Sigmoid colon (tissue), 7 donors: ENCODE data around the gene CORO1C. TPM values are rescaled to one million over a fixed set of nuclear protein-coding genes. Genes with fewer than 3 reads are reported as not detected.
A peak's percentile ranks its signal among the peaks of the same experiment; 100 is the strongest.

ENCODE experiments used
- DNase-seq: peaks from one replicate; pipeline ENCODE4 v3.0.0-alpha.2; 2019
- H3K27ac ChIP-seq, 4 donors: fragments of 200-600 bp; sonication (generic); one replicate each; pipeline ENCODE4 v1.5.1; 2016 to 2019; ENCODE audit warnings: mild to moderate bottlenecking in 1 of 4
- H3K27me3 ChIP-seq, 3 donors: fragments of 200-600 bp; sonication (generic); one replicate each; pipeline ENCODE4 v1.5.1; 2019; ENCODE audit warnings: mild to moderate bottlenecking in 1 of 3
- H3K36me3 ChIP-seq, 4 donors: fragments of 200-600 bp; sonication (generic); one replicate each; pipeline ENCODE4 v1.5.1; 2016 to 2019
- H3K4me1 ChIP-seq, 4 donors: fragments of 200-600 bp; sonication (generic); one replicate each; pipeline ENCODE4 v1.5.1; 2017 to 2019
- H3K4me3 ChIP-seq, 4 donors: fragments of 200-600 bp; sonication (generic); one replicate each; pipeline ENCODE4 v1.5.1; 2017 to 2019; ENCODE audit warnings: mild to moderate bottlenecking in 2 of 4, moderate library complexity in 1 of 4
- H3K9me3 ChIP-seq, 4 donors: fragments of 200-600 bp in 3 of 4; sonication (generic) in 3 of 4; one replicate each; pipeline versions ENCODE4 v1.5.1 to v1.6.1; 2013 to 2019
- CTCF ChIP-seq, 4 experiments: fragments of 450-650 bp in 3 of 4; fragments of 200-600 bp in 1 of 4; IDR thresholded peaks; one replicate each; pipeline ENCODE4 v1.5.1; 2016 to 2019; ENCODE audit warnings: antibody characterized with exemption in 4 of 4, mild to moderate bottlenecking in 3 of 4, moderate library complexity in 2 of 4
- EP300 ChIP-seq, 4 donors: sonication (generic); formaldehyde crosslinking; IDR thresholded peaks; one replicate each; pipeline ENCODE4 v1.6.1; 2017; ENCODE audit warnings: antibody characterized with exemption in 4 of 4
- POLR2A ChIP-seq, 2 donors: fragments of 450-650 bp; IDR thresholded peaks; one replicate each; pipeline ENCODE4 v1.6.1; 2016; ENCODE audit warnings: antibody characterized with exemption in 2 of 2, mild to moderate bottlenecking in 2 of 2, moderate library complexity in 2 of 2
- POLR2AphosphoS5 ChIP-seq, 4 donors: sonication (generic); formaldehyde crosslinking; IDR thresholded peaks; one replicate each; pipeline ENCODE4 v1.6.1; 2017; ENCODE audit warnings: antibody characterized with exemption in 4 of 4
- WGBS, 2 donors: extraction: QIAGEN DNeasy Blood & Tissue Kit; methylation state at CpG; one replicate each; pipeline ENCODE4 v1.1.7; 2013; 5-methylcytosine and 5-hydroxymethylcytosine counted together
- intact Hi-C: fragments of 100-400 bp; cut with DNase I; formaldehyde crosslinking; loops from one replicate; pipeline ENCODE4 v1.15.1; 2023
- polyA plus RNA-seq, 3 donors: library from polyadenylated mRNA; stranded (reverse); fragments of 200-250 nt; gene quantifications; one replicate each; pipeline ENCODE4 v1.2.3, GENCODE V29; 2013
- total RNA-seq, 4 donors: library from RNA; depleted of rRNA; stranded (reverse); fragments of >200 nt; gene quantifications; one replicate each; pipeline ENCODE4 v1.1.0, GENCODE V29; 2016
- donor health status: healthy with polysubstance abuse.
- donor health status: Bipolar disorder and iron deficiency.
- donor health status: healthy.

Gene CORO1C
- total and polyA plus RNA-seq, 7 donors: 38.4 to 569 (median 247) TPM

GRCh38 chr12:108668542-108668941, 62.8 kb downstream of the CORO1C start:
- Histone ChIP-seq H3K4me1 (peaks cover 0 to 87% (median 73%) of the 10 kb centered on the region in 4 donors), H3K4me3 (no peak overlapping the region), H3K36me3 (no peaks in the 10 kb centered on the region), H3K9me3 (no peaks in the 10 kb centered on the region), H3K27ac (peak overlapping the region; percentile 18 to 99 (median 84)), H3K27me3 (no peaks in the 10 kb centered on the region)
- intact Hi-C loops: no loop called here
- TF ChIP-seq CTCF (IDR thresholded peaks at IDR 0.05) (no peak), POLR2AphosphoS5 (IDR thresholded peaks at IDR 0.05) (peak in 1 of 4 donors; percentile 10), POLR2A (IDR thresholded peaks at IDR 0.05) (no peak)
- 85 to 90% methylated on average over 1 of the region's 1 CpG for WGBS, 2 donors
- no peak for DNase-seq

DNA sequence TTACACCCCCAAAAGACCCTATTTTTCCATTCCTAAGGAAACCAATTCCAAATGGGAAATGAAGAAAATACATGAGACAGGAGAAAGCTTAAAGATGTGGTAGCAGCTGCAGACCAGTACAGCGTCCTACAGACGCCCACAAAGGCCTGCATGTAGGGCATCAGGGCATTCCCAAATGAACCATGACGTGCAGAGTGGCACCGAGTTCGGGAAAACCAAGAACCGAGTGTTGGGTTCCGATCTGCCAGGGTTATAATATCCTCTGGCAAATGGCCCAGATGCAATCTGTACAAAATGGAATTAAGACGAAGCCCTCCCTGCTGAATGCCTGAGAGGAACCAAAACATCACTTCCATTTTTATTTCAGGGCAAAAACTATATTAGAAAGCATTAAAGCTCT, 63.3 kb downstream of the CORO1C start:
- Histone ChIP-seq H3K4me1 (peaks cover 0 to 83% (median 74%) of the 10 kb centered on the region in 4 donors), H3K9me3 (no peaks in the 10 kb centered on the region), H3K27me3 (no peaks in the 10 kb centered on the region), H3K36me3 (no peaks in the 10 kb centered on the region), H3K4me3 (no peak overlapping the region), H3K27ac (peak overlapping the region; percentile 83 to 99 (median 86))
- TF ChIP-seq CTCF (IDR thresholded peaks at IDR 0.05) (no peak), EP300 (IDR thresholded peaks at IDR 0.05) (no peak), POLR2A (IDR thresholded peaks at IDR 0.05) (no peak), POLR2AphosphoS5 (IDR thresholded peaks at IDR 0.05) (peak in 1 of 4 donors; percentile 6)
- WGBS, 2 donors: 80 to 87% methylated on average over 8 of the region's 8 CpGs
- intact Hi-C loops: no loop called here
- no peak for DNase-seq

- Histone ChIP-seq H3K27me3 (no peaks in the 10 kb centered on the region), H3K4me1 (peaks cover 0 to 81% (median 73%) of the 10 kb centered on the region in 4 donors), H3K27ac (peak overlapping the region; percentile 83 to 99 (median 86)), H3K4me3 (no peak overlapping the region), H3K36me3 (no peaks in the 10 kb centered on the region), H3K9me3 (no peaks in the 10 kb centered on the region)
- DNase-seq: no peak
- 59 to 67% methylated on average over 2 of the region's 2 CpGs for WGBS, 2 donors
- no peak for TF ChIP-seq CTCF (IDR thresholded peaks at IDR 0.05)
- no peak for TF ChIP-seq POLR2A (IDR thresholded peaks at IDR 0.05)
- TF ChIP-seq POLR2AphosphoS5 (IDR thresholded peaks at IDR 0.05): no peak
- TF ChIP-seq EP300 (IDR thresholded peaks at IDR 0.05): no peak
- intact Hi-C loops: no loop called here
These were observed 64.0 kb downstream of the CORO1C start for GRCh38 chr12:108667349-108667748.

GRCh38 chr12:108666401-108666881, 64.9 kb downstream of the CORO1C start:
- no peaks in the 10 kb centered on the region for H3K27me3 ChIP-seq
- intact Hi-C loops: no loop called here
- H3K9me3 ChIP-seq: no peaks in the 10 kb centered on the region
- DNase-seq: peak; percentile 84
- H3K27ac ChIP-seq: peak overlapping the region; percentile 83 to 99 (median 86)
- 67 to 70% methylated on average over 3 of the region's 3 CpGs for WGBS, 2 donors
- peaks cover 0 to 6% (median 2%) of the 10 kb centered on the region in 4 donors for H3K36me3 ChIP-seq
- H3K4me3 ChIP-seq: no peak overlapping the region
- peaks cover 0 to 77% (median 74%) of the 10 kb centered on the region in 4 donors for H3K4me1 ChIP-seq
- no peak for TF ChIP-seq EP300 (IDR thresholded peaks at IDR 0.05)
- no peak for TF ChIP-seq CTCF (IDR thresholded peaks at IDR 0.05)
- TF ChIP-seq POLR2AphosphoS5 (IDR thresholded peaks at IDR 0.05): peak in 1 of 4 donors; percentile 13
- TF ChIP-seq POLR2A (IDR thresholded peaks at IDR 0.05): no peak
